ENCODE results near the gene ATP10A.

ATP10A gene

DNA sequence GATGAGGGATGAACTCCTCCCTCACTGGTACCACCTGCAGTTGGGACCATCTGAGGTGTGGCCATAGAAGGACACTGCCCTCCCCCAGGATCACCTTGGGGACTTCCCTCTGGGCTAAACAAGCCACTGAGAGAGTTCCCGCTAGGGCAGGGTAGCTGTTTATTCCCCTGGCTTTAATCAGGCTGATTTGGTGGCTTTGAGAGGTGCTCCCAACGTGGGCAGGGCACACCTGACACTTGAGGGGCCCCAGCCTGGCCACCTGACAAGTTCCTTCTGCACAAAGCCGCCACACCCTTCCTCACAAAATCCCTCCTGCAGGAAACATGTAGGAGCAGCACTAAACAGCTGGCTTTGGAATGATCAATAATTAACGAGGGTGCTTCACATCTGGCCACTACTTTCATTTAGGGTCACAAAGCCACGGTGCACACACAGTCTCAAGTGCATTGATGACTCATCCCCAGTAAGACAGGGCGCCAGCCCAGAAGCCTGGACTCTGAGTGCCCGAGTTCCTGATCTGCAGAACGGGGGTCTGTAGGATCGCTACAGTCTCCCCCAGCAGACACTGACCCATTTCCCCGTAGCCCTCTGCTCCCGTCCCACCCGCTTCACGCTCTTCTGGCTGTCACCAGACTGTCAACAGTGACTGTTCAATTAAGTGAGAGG is 75.1 kb downstream of the ATP10A start:
- no peaks in the 10 kb centered on the region for H3K36me3 ChIP-seq (ENCODE audit: control insufficient read depth in 1 of 2, insufficient read depth in 2 of 2, low read length in 2 of 2)
- peaks cover 0 to 8% of the 10 kb centered on the region in 2 donors for H3K9me3 ChIP-seq (ENCODE audit: control insufficient read depth in 1 of 2, low read length in 2 of 2)
- H3K27ac ChIP-seq (ENCODE audit: low read depth, low read length): no peak overlapping the region
- no peaks in the 10 kb centered on the region for H3K27me3 ChIP-seq (ENCODE audit: control insufficient read depth in 1 of 2, insufficient read depth in 2 of 2, low read length in 2 of 2)
- H3K4me3 ChIP-seq (ENCODE audit: low read depth in 1 of 2, low read length in 2 of 2): peak overlapping the region in 1 of 2 donors; percentile 9
- H3K4me1 ChIP-seq (ENCODE audit: control insufficient read depth in 1 of 2, insufficient read depth in 2 of 2, low read length in 2 of 2): peaks cover 5 to 8% of the 10 kb centered on the region in 2 donors
- no peak overlapping the region for H3K9ac ChIP-seq (ENCODE audit: low read depth in 1 of 2, low read length in 2 of 2)

DNA sequence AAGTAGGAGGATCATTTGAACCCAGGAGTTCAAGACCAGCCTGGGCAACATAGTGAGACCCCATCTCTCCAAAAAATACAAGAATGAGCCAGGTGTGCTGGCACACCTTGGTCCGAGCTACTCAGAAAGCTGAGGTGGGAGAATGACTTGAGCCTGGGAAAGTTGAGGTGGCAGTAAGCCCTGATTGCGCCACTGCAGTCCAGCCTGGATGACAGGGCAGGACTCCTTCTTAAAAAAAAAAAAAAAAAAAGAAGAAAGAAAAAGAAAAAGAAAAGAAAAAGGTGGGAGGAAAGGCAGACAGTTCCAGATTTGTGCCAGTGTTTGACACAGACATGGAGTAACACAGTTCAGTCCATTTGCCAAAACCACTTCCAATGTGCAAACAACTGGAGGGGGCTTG is 75.7 kb downstream of the ATP10A start:
- Histone ChIP-seq H3K4me3 (ENCODE audit: low read depth in 1 of 2, low read length in 2 of 2) (no peak overlapping the region), H3K4me1 (ENCODE audit: control insufficient read depth in 1 of 2, insufficient read depth in 2 of 2, low read length in 2 of 2) (peaks cover 5 to 8% of the 10 kb centered on the region in 2 donors), H3K27ac (ENCODE audit: low read depth, low read length) (no peak overlapping the region), H3K9ac (ENCODE audit: low read depth in 1 of 2, low read length in 2 of 2) (no peak overlapping the region), H3K9me3 (ENCODE audit: control insufficient read depth in 1 of 2, low read length in 2 of 2) (peaks cover 0 to 8% of the 10 kb centered on the region in 2 donors), H3K36me3 (ENCODE audit: control insufficient read depth in 1 of 2, insufficient read depth in 2 of 2, low read length in 2 of 2) (no peaks in the 10 kb centered on the region), H3K27me3 (ENCODE audit: control insufficient read depth in 1 of 2, insufficient read depth in 2 of 2, low read length in 2 of 2) (no peaks in the 10 kb centered on the region)

DNA sequence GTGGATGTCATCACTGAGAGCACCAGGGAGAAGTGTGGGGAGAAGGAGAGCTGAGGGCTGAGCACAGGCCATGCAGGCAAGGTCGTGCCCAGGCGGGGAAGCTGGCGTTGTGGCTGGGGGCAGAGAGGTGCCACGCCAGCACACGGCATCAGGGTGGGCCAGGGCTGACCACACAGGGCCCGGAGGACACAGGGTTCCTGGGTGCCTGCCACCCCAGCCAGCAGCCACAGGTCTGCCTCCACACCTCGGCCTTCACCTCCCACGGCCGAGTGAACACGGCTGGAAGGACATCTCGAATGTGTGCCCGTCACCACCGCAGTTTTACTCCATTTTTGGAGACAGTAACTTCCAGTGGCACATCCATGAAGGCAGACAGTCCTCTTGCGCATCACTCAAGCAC is 77.1 kb downstream of the ATP10A start:
- peaks cover 5 to 8% of the 10 kb centered on the region in 2 donors for H3K4me1 ChIP-seq (ENCODE audit: control insufficient read depth in 1 of 2, insufficient read depth in 2 of 2, low read length in 2 of 2)

DNA sequence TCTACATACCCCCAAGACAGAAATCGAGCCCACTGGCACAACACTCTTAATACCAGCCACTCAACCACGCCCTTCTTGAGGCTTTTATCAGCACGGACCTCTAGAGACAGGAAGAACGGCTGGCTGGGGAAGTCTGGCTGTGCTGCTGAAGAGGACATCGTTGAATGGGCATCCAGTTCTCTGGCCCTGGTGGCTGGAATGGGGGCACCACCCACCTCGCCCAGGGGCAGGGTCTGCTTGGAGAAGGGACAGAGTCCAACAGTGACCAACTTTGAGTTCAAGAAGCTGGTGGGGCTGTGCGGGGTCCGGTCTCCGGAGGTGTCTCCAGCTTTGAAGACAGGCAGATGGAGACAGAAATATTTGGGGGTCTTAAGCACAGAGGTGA is 77.5 kb downstream of the ATP10A start:
- no peak overlapping the region for H3K9ac ChIP-seq (ENCODE audit: low read depth in 1 of 2, low read length in 2 of 2)
- H3K4me1 ChIP-seq (ENCODE audit: control insufficient read depth in 1 of 2, insufficient read depth in 2 of 2, low read length in 2 of 2): peaks cover 5 to 8% of the 10 kb centered on the region in 2 donors
- no peak overlapping the region for H3K4me3 ChIP-seq (ENCODE audit: low read depth in 1 of 2, low read length in 2 of 2)
- peaks cover 0 to 11% of the 10 kb centered on the region in 2 donors for H3K9me3 ChIP-seq (ENCODE audit: control insufficient read depth in 1 of 2, low read length in 2 of 2)
- no peaks in the 10 kb centered on the region for H3K27me3 ChIP-seq (ENCODE audit: control insufficient read depth in 1 of 2, insufficient read depth in 2 of 2, low read length in 2 of 2)
- no peak overlapping the region for H3K27ac ChIP-seq (ENCODE audit: low read depth, low read length)
- H3K36me3 ChIP-seq (ENCODE audit: control insufficient read depth in 1 of 2, insufficient read depth in 2 of 2, low read length in 2 of 2): peaks cover 0 to 3% of the 10 kb centered on the region in 2 donors

More for the DNA sequence above, 77.1 kb downstream of the ATP10A start:
- Histone ChIP-seq H3K9ac (ENCODE audit: low read depth in 1 of 2, low read length in 2 of 2) (no peak overlapping the region), H3K27ac (ENCODE audit: low read depth, low read length) (no peak overlapping the region), H3K27me3 (ENCODE audit: control insufficient read depth in 1 of 2, insufficient read depth in 2 of 2, low read length in 2 of 2) (no peaks in the 10 kb centered on the region), H3K4me3 (ENCODE audit: low read depth in 1 of 2, low read length in 2 of 2) (no peak overlapping the region), H3K9me3 (ENCODE audit: control insufficient read depth in 1 of 2, low read length in 2 of 2) (peaks cover 0 to 8% of the 10 kb centered on the region in 2 donors), H3K36me3 (ENCODE audit: control insufficient read depth in 1 of 2, insufficient read depth in 2 of 2, low read length in 2 of 2) (no peaks in the 10 kb centered on the region)

DNA sequence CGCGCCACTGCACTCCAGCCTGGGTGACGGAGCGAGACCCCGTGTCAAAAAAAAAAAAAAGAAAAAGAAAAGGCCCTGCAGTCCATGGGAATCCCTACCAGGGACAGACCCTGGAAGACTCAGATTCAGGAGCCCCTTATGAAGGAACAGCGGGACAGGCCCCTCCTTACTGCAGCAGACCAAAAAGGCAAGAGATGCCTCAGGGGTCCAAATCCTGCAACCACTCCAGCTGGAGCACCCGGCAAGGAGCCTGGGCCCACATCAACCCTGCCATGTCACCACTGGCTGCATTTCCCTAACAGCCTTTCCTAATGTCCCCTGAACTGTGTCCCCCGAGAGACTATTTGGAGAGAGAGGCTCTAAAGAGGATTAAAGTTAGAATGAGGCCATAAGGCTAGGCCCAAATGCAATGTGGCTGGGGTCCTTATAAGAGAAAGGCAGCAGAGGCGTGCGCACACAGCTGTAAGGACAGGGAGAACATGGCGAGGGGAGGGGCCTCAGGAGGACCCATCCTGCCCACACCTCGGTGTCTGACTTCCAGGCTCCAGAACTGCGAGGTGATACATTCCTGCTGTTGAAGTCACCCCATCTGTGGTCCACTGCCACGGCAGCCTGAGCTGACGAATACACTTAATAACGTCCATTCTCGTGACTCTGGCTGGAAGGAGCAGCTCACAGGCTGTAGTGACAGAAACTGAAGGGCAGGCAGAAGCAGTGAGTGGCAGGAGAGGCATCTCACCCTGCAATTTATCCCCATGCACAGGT is 78.1 kb downstream of the ATP10A start:
- Histone ChIP-seq H3K27me3 (ENCODE audit: control insufficient read depth in 1 of 2, insufficient read depth in 2 of 2, low read length in 2 of 2) (no peaks in the 10 kb centered on the region), H3K9me3 (ENCODE audit: control insufficient read depth in 1 of 2, low read length in 2 of 2) (peaks cover 0 to 17% of the 10 kb centered on the region in 2 donors), H3K27ac (ENCODE audit: low read depth, low read length) (no peak overlapping the region), H3K36me3 (ENCODE audit: control insufficient read depth in 1 of 2, insufficient read depth in 2 of 2, low read length in 2 of 2) (peaks cover 0 to 5% of the 10 kb centered on the region in 2 donors), H3K9ac (ENCODE audit: low read depth in 1 of 2, low read length in 2 of 2) (no peak overlapping the region), H3K4me1 (ENCODE audit: control insufficient read depth in 1 of 2, insufficient read depth in 2 of 2, low read length in 2 of 2) (peaks cover 5 to 8% of the 10 kb centered on the region in 2 donors), H3K4me3 (ENCODE audit: low read depth in 1 of 2, low read length in 2 of 2) (no peak overlapping the region)

DNA sequence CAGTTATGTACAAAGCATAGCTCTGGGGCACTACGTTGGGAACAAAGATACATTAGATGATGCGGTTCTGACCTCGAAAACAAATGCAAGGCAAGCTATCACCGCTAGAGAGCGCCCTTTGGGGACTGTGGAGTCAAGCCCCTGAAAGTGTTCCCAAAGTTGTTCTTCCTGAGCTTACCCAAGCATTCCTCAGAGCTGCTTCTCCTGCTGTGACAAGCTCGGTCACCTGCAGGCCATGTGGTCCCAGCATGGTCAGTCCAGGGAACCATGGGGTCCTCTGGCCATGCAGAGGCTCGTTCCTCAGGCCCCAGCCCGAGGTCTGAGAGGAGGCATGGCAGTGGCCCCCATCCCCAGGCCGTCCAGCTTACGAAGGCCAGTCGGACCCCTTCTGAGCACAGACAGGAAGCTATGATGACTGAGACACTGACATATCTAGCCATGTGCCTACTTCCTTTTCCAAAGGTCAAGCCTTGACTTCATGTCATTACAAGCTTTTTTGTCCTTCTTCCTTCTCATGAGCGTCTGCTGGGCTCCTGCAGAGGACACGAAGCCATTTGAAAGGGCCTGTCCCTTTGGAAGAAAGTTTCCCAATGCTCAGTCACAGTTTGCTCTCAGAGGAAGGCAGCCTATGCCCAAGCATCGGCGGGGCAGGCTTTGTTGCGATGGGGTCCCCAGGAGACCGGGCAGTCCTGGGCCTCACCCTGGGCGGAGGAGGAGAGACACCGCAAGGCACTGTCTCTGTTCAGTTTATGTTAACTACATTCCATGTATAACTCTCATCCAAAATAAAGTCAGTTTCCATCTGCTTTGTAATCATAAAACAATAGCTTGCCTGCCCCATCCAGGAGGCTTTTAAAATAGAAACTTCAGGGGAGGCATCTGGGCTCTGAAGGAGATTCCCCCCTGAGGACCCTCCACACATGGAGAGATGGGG is 79.3 kb downstream of the ATP10A start:
- H3K4me1 ChIP-seq (ENCODE audit: control insufficient read depth in 1 of 2, insufficient read depth in 2 of 2, low read length in 2 of 2): peaks cover 5 to 8% of the 10 kb centered on the region in 2 donors
- H3K27me3 ChIP-seq (ENCODE audit: control insufficient read depth in 1 of 2, insufficient read depth in 2 of 2, low read length in 2 of 2): no peaks in the 10 kb centered on the region
- H3K36me3 ChIP-seq (ENCODE audit: control insufficient read depth in 1 of 2, insufficient read depth in 2 of 2, low read length in 2 of 2): peaks cover 0 to 5% of the 10 kb centered on the region in 2 donors
- no peak overlapping the region for H3K27ac ChIP-seq (ENCODE audit: low read depth, low read length)
- no peak overlapping the region for H3K9ac ChIP-seq (ENCODE audit: low read depth in 1 of 2, low read length in 2 of 2)
- H3K4me3 ChIP-seq (ENCODE audit: low read depth in 1 of 2, low read length in 2 of 2): no peak overlapping the region
- H3K9me3 ChIP-seq (ENCODE audit: control insufficient read depth in 1 of 2, low read length in 2 of 2): peaks cover 0 to 18% of the 10 kb centered on the region in 2 donors

DNA sequence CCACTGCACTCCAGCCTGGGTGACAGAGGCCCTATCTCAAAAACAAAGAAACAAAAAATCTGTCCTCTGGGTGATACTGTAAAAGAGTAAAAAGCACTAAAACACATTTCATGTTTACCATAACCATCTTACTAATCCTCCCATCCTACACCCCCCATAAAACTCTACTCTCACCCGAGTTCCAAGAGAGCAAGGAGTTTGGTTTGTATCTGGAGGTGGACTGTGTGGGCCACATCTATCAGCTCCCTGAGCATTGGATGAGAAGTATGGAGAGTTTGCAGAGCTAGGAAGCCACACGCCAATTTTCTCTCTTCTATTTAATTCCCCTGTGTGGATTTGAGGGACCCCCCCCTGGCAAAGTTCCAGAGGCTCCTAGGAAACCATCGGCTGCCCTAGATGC is 80.0 kb downstream of the ATP10A start:
- Histone ChIP-seq H3K9me3 (ENCODE audit: control insufficient read depth in 1 of 2, low read length in 2 of 2) (peaks cover 0 to 18% of the 10 kb centered on the region in 2 donors), H3K36me3 (ENCODE audit: control insufficient read depth in 1 of 2, insufficient read depth in 2 of 2, low read length in 2 of 2) (peaks cover 0 to 5% of the 10 kb centered on the region in 2 donors), H3K9ac (ENCODE audit: low read depth in 1 of 2, low read length in 2 of 2) (no peak overlapping the region), H3K4me3 (ENCODE audit: low read depth in 1 of 2, low read length in 2 of 2) (no peak overlapping the region), H3K27ac (ENCODE audit: low read depth, low read length) (no peak overlapping the region), H3K27me3 (ENCODE audit: control insufficient read depth in 1 of 2, insufficient read depth in 2 of 2, low read length in 2 of 2) (no peaks in the 10 kb centered on the region), H3K4me1 (ENCODE audit: control insufficient read depth in 1 of 2, insufficient read depth in 2 of 2, low read length in 2 of 2) (peaks cover 5 to 6% of the 10 kb centered on the region in 2 donors)

DNA sequence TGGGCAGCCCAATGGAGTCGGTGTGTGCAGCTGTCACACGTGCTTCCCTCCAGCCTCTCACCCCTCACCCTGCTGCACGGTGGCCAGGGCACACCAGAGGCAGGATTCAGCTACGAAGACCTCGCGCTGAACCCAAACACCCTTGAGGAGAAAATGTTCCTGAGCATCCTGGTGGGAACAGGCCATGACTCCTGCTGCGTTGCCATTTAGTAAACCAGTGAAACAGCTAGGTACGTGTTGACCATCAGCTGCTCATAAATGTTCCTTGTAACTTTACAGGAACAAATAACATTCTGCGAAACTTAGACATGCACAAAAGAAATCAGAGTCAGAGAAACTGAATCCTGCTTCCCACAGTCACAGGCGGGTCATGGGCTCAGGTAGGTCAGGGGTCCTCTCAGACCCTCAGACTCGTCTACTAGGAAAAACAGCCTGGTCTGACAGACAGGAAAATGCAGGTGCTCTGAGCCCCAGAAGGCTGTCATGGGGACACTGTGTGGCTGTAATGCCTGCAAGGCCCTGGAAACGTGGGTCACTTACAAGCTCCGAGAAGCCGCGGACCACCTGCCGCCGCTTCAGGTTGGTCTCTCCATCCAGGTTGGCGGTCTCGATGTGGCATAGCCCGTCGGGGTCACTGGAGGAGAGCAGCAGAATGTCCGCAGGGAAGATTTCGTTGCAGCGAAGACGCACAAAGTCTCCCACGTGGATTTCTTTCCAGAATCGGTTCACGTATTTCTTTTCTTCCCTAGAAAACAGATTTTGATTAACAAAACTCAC is 82.5 kb downstream of the ATP10A start:
- Histone ChIP-seq H3K9ac (ENCODE audit: low read depth in 1 of 2, low read length in 2 of 2) (no peak overlapping the region), H3K27me3 (ENCODE audit: control insufficient read depth in 1 of 2, insufficient read depth in 2 of 2, low read length in 2 of 2) (no peaks in the 10 kb centered on the region), H3K4me1 (ENCODE audit: control insufficient read depth in 1 of 2, insufficient read depth in 2 of 2, low read length in 2 of 2) (no peaks in the 10 kb centered on the region), H3K9me3 (ENCODE audit: control insufficient read depth in 1 of 2, low read length in 2 of 2) (peaks cover 3 to 17% of the 10 kb centered on the region in 2 donors), H3K4me3 (ENCODE audit: low read depth in 1 of 2, low read length in 2 of 2) (no peak overlapping the region), H3K36me3 (ENCODE audit: control insufficient read depth in 1 of 2, insufficient read depth in 2 of 2, low read length in 2 of 2) (peaks cover 0 to 5% of the 10 kb centered on the region in 2 donors), H3K27ac (ENCODE audit: low read depth, low read length) (no peak overlapping the region)

DNA sequence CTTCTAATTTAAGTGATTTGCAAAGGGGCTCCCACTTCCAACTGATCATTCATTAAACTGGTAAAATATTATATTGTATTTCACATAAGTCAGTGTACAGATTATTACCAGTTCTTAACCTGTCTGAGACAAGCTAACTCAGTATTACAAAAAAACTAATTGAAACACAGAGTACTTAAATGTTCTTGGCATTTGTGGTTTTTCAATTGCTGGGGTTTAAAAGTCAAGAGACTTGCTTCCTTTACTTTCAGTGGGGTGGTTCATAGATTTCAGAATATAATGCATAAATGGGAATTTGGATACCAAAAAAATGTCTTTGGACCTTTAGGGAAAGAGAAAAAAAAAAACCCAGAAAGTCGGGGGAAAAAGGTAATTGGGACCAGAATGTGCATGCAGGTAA is 85.0 kb downstream of the ATP10A start:
- H3K36me3 ChIP-seq (ENCODE audit: control insufficient read depth in 1 of 2, insufficient read depth in 2 of 2, low read length in 2 of 2): peaks cover 0 to 5% of the 10 kb centered on the region in 2 donors
- no peaks in the 10 kb centered on the region for H3K27me3 ChIP-seq (ENCODE audit: control insufficient read depth in 1 of 2, insufficient read depth in 2 of 2, low read length in 2 of 2)
- H3K4me1 ChIP-seq (ENCODE audit: control insufficient read depth in 1 of 2, insufficient read depth in 2 of 2, low read length in 2 of 2): no peaks in the 10 kb centered on the region
- H3K9me3 ChIP-seq (ENCODE audit: control insufficient read depth in 1 of 2, low read length in 2 of 2): peaks cover 3 to 21% of the 10 kb centered on the region in 2 donors
- H3K9ac ChIP-seq (ENCODE audit: low read depth in 1 of 2, low read length in 2 of 2): no peak overlapping the region
- H3K27ac ChIP-seq (ENCODE audit: low read depth, low read length): no peak overlapping the region
- no peak overlapping the region for H3K4me3 ChIP-seq (ENCODE audit: low read depth in 1 of 2, low read length in 2 of 2)

All from duodenal mucosa (tissue), 2 donors.